Neural progenitor cell (in vitro differentiated cells): ENCODE measurements around the gene FAM53A.

Source experiments
- EZH2 ChIP-seq: fragments of 200-600 bp; sonication (generic); IDR thresholded peaks from 2 replicates; pipeline ENCODE4 v1.6.1; 2017; ENCODE audit warnings: antibody characterized with exemption, mild to moderate bottlenecking, moderate library complexity
- TF ChIP-seq, protein P1 (sequence below): fragments of 200-600 bp; sonication (generic); IDR thresholded peaks from 2 replicates; pipeline ENCODE4 v1.5.1; 2017; ENCODE audit warnings: antibody characterized with exemption, mild to moderate bottlenecking

DNA sequence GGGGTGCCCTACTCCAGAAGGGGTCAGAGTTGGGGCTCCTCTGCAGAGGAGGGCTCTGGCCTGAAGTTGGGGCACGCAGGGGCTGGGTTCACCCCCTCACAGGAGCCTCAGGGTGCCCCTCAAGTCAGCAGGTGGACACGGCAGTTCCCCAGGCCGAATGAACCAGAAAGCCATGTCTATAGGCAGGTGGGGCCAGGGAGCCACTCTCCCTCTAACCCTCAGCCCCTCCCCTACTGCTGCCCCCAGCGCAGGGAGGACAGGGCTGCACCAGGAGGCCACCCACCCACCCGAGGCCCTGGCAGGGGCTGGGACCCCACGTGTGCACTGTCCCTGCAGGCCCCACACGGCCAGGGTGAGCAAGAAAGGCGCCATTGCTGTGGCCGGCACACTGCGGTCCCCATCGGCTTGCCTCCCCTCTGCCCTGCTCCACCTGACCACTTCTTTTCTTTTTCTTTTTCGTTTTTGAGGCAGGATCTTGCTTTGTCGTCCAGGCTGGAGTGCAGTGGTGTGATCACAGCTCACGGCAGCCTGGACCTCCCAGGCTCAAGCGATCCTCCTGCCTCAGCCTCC lies 83.8 kb downstream of the FAM53A start:
- TF ChIP-seq, protein P1, sequence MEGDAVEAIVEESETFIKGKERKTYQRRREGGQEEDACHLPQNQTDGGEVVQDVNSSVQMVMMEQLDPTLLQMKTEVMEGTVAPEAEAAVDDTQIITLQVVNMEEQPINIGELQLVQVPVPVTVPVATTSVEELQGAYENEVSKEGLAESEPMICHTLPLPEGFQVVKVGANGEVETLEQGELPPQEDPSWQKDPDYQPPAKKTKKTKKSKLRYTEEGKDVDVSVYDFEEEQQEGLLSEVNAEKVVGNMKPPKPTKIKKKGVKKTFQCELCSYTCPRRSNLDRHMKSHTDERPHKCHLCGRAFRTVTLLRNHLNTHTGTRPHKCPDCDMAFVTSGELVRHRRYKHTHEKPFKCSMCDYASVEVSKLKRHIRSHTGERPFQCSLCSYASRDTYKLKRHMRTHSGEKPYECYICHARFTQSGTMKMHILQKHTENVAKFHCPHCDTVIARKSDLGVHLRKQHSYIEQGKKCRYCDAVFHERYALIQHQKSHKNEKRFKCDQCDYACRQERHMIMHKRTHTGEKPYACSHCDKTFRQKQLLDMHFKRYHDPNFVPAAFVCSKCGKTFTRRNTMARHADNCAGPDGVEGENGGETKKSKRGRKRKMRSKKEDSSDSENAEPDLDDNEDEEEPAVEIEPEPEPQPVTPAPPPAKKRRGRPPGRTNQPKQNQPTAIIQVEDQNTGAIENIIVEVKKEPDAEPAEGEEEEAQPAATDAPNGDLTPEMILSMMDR = no peak
- no peak for TF ChIP-seq EZH2
